Putamen (tissue), 1 donor: ENCODE measurements around the gene PLP2.
"Not testable (repeated sequence)": the region's sequence is repeated elsewhere in the genome, so short reads cannot be mapped to it uniquely, and the experiment has no call there.

Experiments
- DNase-seq: peaks from one replicate; pipeline ENCODE4 v3.0.0-alpha.2; 2016; ENCODE audit warnings: low spot score

The PLP2 gene

DNA sequence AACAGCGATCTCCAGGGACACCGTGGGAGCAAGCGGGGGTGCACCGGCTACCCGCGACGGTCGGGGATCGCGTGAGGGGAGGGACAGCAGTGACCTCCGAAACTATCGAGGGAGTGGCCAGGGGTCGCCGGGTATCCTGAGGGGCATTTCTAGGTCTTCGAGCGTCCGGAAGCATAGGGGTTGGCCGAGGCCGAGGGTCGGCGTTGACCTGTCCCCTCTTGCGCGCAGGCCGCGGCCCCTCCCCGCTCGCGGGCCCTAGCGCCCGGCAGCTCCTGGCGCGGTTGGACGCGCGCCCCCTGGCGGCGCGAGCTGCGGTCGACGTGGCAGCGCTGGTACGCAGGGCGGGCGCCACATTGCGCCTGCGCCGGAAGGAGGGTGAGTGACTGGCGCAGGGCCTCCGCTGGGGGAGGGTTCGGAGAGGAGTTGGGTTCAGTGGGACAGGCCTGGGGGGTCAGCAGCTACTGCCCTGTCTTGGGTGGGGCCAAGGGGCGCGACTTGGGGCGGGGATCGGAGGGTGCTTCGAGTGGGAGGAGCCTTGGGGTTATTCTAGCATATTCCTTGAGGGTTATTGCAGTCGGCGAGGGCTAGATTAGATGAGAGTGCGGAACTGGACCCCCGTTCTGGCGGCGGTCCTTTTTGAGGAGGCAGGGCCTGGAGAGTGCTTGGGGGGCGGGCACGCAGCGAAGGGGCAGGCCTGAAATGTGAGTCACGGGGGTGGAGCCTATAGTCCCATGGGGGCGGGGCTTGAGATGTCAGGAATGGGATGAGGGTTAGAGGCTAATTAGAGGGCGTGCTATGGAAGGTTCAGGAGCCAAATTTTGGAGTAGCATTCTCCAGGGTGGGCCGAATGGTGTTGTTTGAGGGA lies 7.9 kb upstream of the PLP2 start:
- DNase-seq: peak; percentile 86

DNA sequence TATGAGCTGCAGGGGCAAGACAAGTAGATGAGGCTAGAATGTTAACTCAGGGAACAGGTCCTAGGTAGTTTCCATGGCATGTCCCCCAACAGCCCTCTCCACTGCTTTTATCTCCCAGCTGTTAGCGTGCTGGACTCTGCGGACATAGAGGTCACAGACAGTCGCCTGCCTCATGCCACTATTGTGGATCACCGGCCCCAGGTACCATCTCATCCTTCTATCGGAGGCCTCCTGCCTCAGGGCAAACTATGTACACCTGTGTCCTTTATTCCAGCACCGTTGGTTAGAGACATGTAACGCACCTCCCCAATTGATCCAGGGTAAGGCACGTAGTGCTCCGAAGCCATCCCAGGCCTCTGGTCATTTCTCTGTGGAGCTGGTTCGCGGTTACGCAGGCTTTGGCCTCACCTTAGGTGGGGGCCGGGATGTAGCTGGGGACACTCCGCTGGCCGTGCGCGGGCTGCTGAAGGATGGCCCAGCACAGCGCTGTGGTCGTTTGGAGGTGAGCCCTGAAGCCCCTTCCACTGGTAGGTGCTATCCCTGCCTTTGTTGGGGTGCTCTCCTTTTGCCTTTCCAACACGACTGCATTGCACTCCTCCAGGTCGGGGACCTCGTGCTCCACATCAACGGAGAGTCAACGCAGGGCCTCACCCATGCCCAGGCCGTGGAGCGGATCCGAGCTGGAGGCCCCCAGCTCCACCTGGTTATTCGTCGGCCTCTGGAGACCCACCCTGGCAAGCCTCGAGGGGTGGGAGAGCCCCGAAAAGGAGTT lies 6.9 kb upstream of the PLP2 start:
- DNase-seq: no peak

DNA sequence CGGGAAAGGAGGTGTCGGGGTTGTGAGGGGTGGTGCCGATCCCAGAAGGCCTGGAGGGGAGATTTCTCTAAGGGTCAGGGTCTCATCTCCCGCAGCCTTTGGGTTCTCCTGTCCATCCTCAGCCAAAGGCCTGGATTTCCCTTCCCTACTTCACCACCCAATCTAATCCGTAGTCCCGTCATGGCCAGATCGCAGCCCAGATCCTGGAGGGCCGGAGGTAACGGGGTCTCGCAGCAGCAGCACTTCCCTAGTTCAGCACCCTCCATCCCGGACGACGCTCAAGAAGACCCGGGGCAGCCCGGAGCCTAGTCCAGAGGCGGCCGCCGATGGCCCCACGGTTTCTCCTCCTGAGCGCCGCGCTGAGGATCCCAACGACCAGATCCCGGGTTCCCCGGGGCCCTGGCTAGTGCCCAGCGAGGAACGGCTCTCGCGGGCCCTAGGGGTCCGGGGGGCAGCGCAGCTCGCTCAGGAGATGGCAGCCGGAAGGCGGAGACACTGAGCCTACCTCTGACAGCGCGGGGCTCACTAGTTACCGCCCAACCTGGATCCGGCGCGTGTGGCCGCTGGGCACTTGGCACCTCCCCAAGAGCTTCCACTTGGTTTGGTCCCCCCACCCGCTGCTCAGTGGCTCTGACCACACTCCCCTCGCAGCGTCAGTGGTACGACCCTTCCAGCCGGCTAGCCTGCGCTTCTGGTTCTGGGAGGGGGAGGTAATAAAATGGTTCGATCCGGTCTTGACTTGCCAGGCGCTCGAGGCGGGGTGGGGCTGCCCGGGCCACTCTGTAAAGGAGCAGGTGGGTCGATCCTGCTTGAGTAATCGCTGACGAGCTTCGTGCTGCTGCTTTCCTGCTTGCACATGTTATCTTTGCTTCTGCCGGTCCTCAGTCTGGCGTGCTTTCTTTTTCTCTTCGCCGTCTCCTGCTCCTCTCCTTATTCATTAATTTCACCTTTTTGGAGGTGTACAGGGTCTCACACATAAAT lies 5.5 kb upstream of the PLP2 start:
- DNase-seq: peak; percentile 46

DNA sequence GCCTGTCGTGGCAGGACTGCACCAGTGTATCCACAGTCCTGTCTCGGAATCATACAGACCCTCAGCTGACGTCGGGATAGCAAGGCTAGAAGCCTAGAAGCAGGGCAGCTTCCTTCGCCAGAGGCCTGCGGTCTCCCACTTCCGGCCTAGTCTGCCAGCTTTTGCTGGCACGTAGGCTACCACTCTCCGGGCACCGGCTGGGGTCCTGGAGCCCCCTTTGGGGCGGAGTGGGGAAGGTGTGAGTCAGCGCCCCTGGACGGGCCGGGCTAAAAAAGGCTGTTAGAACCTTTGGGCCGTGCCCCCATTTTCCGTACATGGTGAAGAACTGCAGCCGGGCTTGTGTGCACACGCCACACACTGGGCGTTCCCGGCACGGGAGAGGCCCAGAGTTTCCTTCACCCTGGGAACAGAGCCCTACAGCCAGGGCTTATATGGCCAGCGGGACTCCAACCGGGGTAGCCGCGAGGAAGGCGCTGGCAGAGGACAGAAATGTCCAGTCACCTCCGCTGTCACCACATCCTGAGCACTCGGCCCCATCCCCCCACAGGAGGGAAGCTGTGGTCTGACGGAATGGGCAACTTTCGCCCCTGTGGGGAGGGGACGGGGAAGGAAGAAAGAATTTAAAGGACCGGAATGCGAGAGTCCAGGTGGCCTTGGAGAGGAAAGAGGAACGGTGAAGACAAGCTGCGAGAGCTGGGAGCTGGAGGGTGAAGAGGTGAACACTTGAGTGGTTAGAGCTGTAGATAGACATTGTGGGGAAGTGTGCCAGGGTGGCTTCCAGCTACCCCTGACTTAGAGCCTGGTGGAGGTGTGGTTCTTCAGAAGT lies 4.6 kb upstream of the PLP2 start:
- DNase-seq: no peak

DNA sequence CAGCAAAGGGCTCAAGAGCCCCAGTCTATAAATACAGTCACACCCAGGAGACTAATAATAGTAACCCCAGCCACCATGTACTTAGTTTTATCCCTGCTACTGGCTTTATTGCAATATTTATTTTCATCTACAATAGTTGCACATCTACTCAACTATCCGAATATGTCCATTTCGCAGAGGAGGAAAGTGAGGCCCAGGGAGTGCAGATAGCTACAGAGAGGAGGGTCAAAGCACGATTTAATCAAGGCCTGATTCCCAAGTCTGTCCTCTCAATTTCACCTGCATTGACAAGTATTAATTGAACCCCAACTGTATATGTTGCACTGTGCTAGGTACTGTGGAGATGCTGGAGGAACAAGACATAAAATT lies 4.0 kb upstream of the PLP2 start:
- DNase-seq: no peak

DNA sequence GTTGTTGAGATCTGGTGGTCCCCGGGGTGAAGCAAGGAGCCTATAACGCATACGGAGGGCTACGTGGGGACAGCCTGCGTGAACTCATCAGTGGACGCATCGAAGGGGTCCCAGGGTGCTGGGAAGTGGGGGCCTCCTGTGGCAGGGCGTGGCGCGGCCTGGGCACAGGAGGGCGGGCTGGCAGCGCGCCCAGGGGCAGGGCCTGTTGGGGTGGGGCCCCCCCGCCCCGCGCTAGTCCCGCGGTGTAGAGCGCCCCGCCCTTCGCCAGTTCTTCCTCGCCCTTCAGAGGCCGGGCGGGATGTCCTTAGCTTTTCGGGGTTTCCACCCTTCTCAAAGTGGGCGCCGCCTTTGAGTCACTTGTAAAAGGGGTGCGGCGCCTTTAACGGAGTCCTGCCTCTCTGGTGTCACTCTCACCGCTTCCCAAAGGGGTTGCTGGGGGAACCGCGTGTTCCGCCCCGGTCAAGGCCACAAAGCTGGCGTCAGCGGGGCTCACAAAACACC lies 632 bp downstream of the PLP2 start:
- no peak for DNase-seq

DNA sequence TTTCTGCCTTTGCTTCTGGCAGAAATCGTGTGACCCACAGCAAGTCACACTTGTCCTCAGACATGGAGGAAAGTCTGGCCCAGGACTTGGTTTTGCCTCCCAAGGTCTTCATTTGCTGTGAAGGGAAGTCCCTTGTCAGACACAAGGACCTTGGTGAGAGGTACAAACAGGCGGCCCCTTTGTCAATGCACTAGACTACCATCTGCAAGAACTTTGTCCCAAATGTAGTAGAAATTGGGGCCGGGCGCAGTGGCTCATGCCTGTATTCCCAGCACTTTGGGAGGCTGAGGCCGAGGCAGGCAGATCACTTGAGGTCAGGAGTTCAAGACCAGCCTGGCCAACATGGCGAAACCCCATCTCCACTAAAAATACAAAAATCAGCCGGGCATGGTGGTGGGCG lies 1.8 kb downstream of the PLP2 start:
- not testable (repeated sequence) for DNase-seq

DNA sequence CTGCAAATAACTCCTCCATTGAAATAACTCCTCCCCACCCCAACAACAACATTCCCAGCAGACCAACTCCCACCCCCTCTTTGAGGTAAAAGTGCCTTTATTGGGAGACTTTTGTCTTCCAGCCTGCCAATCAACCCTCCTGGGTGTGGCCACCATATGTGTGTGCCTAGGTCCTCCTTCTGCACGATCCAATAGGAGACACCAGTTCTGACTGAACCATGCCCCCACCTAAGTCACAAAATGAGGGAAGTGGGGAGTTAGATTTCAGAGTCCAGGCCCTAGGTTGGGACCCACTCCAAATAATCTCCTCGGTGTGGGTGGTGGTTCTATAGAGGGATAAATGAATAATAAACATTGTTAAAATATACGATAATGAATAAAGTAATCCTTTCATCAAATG lies 3.0 kb downstream of the PLP2 start:
- no peak for DNase-seq

DNA sequence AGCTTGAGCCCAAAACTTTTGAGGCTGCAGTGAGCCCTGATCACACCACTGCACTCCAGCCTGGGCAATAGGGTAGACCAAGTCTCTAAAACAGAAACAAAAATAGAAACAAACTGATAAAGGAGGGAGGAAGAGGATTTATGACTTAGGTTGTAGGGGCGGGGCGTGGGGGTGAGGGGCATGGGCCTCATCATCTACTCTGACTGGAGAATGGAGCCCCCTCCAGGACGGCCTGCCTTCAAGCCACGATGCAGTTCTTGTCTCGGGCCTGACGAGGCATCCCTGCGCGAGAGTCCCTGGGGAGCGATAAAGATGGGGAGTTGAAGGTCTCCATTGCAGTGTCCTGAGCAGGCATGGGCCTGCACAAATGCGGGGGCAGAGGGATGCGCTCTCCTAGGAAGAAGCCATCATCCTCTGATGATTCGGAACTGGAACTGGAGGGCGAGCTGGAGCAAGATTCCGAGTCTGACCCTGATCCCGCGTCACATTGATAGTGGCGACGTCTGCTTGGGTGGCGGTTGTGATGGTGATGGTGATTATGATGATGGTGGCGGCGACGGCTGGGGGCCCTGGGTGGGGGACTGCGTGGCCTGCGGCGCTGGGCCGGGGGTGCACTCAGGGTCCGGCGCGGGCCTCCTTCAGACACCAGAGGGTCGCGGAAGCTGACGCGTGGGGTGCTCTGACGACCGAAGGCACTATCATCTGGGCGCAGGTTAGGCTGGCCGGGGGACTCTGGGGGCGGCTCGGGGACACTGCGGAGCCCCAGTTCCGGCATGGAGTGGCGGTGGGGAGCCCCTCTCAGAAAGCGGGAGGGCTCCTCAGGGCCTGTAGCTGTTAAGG lies 4.0 kb downstream of the PLP2 start:
- no peak for DNase-seq

DNA sequence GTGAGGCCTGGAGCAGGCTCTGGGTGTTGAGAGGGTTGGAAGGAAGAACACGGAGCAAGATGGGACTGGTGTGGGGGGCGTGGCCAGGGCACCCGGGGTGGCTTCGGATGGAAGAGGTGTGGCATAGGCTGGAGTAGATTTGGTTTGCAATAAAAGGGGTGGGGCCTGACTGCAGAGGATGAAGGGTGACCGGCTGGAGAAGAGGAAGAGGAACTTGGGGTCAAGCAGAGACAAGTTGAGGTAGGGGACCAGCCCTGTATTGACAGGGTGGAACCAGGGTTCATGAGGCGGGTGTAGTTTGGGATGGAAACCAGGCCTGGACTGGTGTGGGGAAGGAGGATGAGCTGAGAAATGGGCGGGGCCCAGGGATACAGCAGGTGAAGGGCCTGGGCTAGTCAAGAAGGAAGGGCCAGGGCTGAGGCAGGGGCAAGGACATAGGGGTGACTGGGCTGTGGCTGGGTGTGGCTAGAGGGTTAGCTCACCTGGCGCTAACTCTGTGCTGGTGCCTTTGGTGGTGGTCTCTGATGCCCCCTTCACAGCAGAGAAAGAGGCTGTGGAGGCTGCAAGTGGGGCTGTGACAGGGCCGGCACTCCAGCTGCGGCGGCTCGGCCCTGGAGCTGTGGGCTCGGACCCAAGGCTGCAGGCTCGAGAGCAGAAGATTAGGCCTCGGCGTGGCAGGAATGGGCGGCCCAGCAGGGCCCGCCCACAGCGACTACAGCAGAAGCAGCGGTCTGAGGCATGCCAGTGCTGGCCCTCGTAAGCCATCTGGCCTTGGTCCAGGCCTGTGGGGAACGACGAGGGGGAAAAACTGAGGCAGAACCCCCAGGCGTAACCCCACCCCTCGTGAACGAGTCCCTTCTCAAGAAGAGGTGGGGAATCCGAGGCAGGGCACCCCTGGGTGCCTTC lies 5.0 kb downstream of the PLP2 start:
- no peak for DNase-seq

DNA sequence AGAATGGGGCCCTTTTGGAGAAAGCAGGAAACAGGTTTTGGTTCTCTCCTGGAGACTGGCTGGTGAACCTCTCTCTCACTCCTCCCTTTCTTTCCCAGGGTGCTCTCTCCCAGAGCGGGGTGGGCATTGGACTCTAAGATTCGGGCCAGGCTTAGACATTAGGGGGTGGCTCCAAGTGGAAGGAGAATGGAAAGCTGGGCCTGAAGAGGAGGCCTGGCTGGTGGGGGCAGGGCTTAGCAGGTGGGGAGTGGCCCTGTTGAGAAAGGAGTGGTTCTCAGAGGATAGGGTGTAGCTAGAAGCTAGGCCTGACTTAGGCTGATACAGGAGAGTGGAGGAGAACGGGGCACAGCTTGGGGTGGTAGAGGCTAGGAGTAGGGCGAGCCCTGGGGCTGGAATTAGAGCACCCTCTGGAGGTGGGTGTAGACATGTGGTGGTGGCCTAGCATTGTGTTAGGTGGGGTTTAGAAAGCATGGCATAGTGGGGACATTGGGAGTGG lies 5.7 kb downstream of the PLP2 start:
- no peak for DNase-seq

DNA sequence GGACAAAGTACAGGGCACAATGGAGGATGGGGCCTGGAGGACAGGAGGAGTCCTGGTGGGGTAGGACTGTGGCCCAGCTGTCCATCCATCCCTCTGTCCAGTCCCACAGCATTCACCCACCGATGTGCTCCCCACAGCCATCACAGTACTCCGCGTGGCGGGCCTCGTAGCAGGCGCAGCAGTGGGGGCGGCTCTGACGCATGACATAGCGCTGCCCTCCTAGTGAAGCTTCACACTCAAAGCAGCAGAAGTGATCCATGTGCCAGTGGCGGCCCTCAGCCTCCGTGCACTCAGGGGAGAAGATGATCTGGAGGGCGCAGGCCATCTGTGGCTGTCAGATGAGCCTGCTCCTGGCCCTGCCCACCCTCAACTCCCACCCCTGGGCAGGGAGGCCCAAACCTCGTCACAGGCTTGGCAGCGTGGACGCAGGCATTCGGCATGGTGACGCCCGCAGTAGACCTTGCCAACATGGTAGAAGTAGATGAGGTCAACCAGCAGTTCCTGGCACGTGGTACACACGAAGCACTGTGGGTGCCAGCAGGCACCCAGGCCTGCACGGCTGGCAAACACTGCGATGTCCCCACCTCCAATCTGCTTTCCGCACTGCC lies 6.3 kb downstream of the PLP2 start:
- DNase-seq: no peak

DNA sequence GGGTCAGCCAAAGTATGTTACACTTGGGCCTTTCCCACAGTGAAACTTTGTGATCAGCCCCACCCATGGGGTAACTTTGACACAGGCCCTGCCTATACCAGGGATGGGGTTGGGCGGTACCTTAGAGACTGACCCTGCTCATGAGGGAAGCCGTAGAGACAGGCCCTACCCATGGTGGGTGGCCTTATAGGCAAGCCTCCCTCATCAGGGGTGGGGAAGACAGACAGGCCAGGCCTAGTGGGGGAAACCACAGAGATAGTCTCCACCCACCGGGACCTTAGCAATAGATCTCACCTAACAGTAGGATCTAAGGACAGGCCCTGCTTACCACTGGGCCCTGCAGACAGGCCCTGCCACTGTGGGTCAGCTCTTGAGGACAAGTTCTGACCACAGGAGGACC lies 6.8 kb downstream of the PLP2 start:
- DNase-seq: no peak

DNA sequence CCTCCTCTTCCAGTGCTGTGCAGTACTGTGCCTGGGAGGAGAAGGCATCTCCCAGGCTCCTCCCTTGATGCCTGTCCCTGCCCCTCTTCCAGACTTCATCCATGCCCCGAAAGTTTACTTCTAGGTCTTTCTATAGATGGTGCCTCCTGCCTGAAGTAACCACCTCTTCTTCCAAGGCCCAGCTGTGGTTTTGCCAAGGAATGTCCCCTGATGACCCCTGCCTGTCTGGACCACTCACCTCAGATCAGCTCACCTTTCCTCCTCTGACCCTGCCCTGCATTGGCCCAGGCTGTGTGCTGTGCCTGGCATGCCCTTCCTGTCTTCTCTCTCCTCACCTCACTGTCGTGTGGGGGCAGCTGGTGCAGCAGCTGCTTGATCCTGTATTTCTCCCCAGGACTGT lies 7.7 kb downstream of the PLP2 start:
- DNase-seq: no peak

DNA sequence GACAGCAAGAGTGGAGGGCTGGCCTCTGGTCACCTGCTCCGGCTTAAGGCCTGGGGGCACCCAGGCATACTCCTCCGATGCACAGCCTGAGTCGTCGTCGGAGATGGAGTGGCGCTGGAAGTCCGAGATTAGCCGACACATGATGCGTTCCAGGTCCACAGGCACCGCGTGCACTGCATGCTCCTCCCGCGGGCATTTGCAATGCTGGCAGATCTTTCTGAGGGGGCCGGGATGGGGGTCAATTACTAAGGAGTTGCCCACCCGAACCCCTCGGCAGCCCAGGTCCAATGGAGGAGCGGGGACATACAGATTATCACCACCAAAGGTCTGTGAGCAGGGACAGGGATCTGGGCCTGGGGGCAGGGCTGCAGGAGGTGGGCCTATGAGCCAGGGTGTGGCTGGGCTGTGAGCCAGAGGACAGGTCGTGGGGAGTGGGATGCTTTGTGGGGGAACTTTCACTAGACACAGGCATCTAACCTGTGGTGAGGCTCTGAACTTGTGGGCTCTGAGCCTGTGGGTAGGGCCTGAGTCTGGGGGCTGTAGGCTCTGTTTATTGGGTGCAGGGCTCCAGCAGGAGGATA lies 12.1 kb downstream of the PLP2 start:
- no peak for DNase-seq

DNA sequence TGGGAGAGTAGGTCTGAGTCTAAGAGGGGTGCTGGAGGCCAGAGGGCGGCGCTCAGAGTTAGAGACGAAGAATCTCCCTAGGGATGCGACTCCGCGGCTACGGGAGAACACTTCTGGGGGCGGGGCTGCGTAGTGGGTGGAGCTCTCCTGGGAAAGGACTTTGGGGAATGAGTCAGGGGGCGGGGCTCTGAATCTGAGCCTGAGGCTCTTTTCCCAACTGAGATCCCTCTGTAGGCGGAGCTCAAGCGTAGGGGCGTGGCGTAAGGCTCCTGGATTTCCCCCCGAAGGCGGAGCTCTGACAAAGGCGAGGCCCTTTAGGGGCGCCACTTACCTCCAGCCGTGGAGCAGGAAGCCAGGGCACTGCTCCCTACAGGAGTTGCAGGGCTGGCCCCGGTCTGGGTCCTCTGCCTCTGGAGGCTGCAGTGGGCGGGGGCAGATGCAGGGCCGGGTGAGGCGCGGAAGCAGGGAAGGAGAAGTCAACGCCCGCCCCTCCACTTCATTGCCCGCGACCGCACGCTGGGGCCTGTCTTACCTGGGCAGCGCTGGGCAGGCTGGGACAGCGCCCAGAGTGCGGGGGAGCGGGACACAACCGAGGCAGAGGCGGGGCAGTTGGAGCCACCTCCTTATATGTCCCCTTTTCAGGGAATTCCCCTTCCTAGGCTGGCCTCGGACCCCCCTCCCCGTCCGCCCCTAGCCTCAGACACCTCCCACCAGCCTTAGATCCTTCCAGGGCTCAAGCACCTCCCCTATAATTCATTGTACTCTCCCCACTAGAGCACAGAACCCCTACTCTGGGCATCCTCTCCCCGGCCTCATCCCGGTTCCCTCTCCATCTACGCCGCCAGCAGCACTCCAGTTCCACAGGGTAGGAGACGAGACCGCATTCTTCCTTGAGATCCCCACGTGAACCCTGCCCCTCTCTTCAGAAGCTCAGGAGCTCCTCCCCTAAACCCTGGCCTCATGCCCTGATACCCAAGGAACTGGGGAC lies 12.9 kb downstream of the PLP2 start:
- peak; percentile 58 for DNase-seq
